Smooth muscle cell of bladder (primary cell): Measurements from ENCODE around the gene DPF3. TPM values are rescaled to one million over a fixed set of nuclear protein-coding genes. Genes with fewer than 3 reads are reported as not detected.

Experiments
- total RNA-seq: library from RNA; depleted of rRNA; stranded (reverse); fragments of >200 nt; gene quantifications from 2 replicates; pipeline ENCODE4 v1.2.3, GENCODE V29; 2014

DPF3 gene
- 1.3 and 2.4 TPM in 2 replicates for total RNA-seq

GRCh38 chr14:72893636-72894322, at the start of gene DPF3:
DPF3 (minus strand) TSS chr14:72894101; CDS start chr14:72894088, 13 bp downstream.

GRCh38 chr14:72926292-72927028, 32.6 kb upstream of the DPF3 start, which contains the start of gene DCAF4:
DCAF4 (plus strand) TSS chr14:72926464; CDS start chr14:72937979, 11,515 bp downstream.

Other genes with a start within 250 kb of the DPF3 start
- 10.1 and 12.9 TPM in 2 replicates for gene DCAF4, start 32.4 kb upstream of the DPF3 start, total RNA-seq
- 14.6 and 19.6 TPM in 2 replicates for gene ZFYVE1, start 133.0 kb upstream of the DPF3 start, total RNA-seq
- gene RBM25, start 164.4 kb upstream of the DPF3 start, total RNA-seq = 23.6 and 24.7 TPM in 2 replicates
- 41.5 and 52.1 TPM in 2 replicates for gene PSEN1, start 242.4 kb upstream of the DPF3 start, total RNA-seq